Neural progenitor cell (in vitro differentiated cells): ENCODE results near the gene NDUFA6.
"Not testable (repeated sequence)": the region's sequence is repeated elsewhere in the genome, so short reads cannot be mapped to it uniquely, and the experiment has no call there.

Experiments used
- CTCF ChIP-seq: fragments of 200-600 bp; sonication (generic); IDR thresholded peaks from 2 replicates; pipeline ENCODE4 v1.5.1; 2017; ENCODE audit warnings: antibody characterized with exemption, mild to moderate bottlenecking
- EZH2 ChIP-seq: fragments of 200-600 bp; sonication (generic); IDR thresholded peaks from 2 replicates; pipeline ENCODE4 v1.6.1; 2017; ENCODE audit warnings: antibody characterized with exemption, mild to moderate bottlenecking, moderate library complexity
- EZH2phosphoT487 ChIP-seq: fragments of 200-600 bp; sonication (generic); IDR thresholded peaks from 2 replicates; pipeline ENCODE4 v1.6.1; 2017; ENCODE audit warnings: antibody characterized with exemption

GRCh38 chr22:42128007-42128406 is 37.4 kb upstream of the NDUFA6 start:
- TF ChIP-seq CTCF, EZH2, EZH2phosphoT487: not testable (repeated sequence)
